HG02678 (cell line): ENCODE results near the gene RILPL2.
"Not testable (repeated sequence)": the region's sequence is repeated elsewhere in the genome, so short reads cannot be mapped to it uniquely, and the experiment has no call there.

Experiments
- ATAC-seq: cut with Tn5 transposase; IDR thresholded peaks from one replicate; pipeline ENCODE4 v1.9.1; 2021; ENCODE audit warnings: mild to moderate bottlenecking, moderate library complexity; ENCODE audit not compliant: unreplicated experiment

RILPL2 gene

DNA sequence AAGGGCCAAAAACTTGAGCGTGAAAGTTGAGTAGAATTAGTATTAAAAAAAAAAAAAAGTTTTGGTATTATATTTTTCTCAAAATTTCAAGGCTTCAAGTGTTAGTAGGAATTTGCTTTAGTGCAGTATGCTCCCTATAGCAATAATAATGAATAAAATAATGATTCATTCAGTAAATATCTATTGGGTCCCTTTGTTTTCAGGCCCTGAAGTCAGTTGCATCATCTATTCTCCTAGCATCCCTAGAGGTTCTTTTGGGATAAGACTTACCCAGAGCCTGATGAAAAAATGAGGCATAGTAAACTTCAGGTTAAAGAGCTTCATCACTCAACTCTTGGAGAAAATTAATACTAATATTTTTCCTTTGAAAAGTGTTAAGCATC lies 51.5 kb downstream of the RILPL2 start:
- ATAC-seq: no peak

DNA sequence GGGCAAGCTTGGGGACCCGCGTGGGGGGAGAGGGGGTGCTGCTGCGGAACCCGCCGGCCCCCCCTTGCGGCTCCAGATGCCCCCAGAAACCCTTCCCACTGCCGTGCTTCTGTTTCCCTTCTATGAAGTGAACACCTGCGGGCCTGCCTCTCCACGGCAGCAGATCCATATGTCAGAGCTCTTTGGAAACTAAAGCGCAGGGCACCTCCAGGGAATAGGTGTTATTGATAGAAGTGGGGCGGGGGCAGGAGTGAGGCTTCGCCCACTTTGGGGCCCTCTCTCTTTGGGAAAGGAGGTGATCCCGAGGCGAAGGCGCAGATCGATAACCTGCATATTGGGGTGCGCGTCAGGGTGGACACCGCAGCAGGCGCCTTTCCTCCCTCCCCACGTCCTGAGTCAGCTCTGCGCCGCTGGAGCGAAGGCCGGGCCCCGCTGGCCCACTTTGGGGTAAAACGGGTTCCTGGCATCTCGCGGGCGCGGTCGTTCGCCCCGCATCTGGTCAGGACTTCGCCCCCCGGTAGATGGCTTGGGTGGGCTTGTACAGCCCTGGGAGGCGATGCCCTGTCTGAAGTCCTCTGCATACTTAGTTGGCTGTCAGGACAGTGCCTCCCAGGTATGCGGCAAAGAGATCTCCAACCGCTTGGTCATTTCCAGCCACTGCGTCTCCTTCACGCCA lies 52.0 kb downstream of the RILPL2 start:
- ATAC-seq: no peak

DNA sequence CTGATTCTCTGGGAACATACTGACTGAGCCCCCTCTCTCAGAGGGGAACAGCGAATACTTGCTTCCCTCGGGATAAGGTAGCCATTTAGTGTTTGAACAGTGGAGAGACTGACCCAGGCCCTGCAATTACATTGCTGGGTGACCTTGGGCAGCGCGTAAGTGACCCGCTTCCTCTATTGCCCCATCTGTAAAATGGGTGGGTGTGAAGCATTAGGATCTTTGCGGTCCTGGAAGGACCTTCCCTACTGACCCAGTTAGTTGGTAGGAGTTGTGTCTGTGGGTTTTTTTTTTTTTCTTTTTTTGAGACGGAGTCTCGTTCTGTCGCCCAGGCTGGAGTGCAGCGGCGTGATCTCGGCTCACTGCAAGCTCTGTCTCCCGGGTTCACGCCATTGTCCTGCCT lies 53.8 kb downstream of the RILPL2 start:
- no peak for ATAC-seq

DNA sequence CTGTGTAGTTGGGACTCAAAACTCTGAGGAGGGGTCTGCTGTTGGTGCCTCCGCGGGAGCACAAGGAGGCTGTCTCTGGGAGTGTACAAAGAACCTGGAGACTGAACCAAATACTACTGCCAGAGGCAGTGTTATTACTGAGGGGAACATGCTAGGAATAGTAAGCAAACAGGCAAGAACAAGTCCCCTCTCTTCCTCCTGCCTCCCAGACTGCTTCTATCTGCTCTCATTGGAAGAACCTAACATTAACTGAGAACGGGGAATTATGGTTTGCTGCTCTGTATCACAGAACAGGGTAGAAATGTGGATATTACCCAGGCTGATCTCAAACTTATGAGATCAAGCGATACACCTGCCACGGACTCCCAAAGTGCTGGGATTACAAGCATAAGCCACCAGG lies 57.1 kb downstream of the RILPL2 start:
- no peak for ATAC-seq

DNA sequence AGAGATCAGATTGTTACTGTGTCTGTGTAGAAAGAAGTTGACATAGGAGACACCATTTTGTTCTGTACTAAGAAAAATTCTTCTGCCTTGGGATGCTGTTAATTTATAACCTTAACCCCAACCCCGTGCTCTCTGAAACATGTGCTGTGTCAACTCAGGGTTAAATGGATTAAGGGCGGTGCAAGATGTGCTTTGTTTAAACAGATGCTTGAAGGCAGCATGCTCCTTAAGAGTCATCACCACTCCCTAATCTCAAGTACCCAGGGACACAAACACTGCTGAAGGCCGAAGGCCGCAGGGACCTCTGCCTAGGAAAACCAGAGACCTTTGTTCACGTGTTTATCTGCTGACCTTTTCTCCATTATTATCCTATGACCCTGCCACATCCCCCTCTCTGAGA lies 64.1 kb downstream of the RILPL2 start:
- not testable (repeated sequence) for ATAC-seq

DNA sequence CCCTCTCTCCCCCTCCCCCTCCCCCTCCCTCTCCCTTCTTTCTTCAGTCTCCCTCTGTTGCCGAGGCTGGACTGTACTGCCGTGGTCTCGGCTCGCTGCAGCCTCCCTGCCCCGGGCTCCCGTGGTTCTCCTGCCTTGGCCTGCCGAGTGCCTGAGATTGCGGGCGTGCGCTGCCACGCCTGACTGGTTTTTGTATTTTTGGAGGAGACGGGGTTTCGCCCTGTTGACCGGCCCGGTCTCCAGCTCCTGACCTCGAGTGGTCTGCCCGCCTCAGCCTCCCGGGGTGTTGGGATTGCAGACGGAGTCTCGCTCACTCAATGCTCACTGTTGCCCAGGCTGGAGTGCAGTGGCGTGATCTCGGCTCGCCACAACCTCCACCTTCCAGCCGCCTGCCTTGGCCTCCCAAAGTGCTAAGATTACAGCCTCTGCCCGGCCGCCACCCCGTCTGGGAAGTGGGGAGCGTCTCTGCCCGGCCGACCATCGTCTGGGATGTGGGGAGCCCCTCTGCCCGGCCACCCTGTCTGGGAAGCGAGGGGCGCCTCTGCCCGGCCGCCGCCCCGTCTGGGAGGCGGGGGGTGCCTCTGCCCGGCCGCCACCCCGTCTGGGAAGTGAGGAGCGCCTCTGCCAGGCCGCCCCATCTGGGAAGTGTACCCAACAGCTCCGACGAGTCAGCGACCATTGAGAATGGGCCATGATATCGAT lies 64.7 kb downstream of the RILPL2 start:
- not testable (repeated sequence) for ATAC-seq

DNA sequence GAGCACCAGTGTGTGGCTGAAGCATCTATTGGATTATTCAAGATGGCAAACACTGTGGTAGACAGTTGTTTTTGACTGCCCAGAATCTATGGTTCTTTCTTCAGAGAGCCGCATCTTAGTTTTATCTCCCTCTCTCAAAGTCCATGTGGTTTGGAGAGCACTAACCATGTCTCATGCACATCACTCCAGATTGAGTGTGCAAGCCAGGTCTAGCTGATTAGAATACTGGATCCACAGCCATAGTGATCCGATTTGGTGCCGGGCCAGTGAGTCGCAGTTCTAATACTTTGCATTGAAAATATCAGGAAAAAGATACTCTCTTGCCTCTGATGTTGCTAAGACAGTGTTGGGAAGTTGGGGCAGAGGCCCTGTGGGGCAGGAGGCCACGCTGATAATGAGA lies 67.3 kb downstream of the RILPL2 start:
- no peak for ATAC-seq

DNA sequence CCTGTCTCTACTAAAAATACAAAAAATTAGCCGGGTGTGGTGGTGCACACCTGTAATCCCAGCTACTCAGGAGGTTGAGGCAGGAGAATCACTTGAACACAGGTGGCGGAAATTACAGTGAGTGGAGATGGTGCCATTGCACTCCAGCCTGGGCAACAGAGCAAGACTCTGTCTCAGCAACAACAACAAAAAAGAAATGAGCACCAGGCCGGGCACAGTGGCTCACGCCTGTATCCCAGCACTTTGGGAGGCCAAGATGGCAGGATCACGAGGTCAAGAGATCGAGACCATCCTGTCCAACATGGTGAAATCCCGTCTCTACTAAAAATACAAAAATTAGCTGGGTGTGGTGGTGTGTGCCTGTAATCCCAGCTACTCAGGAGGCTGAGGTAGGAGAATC lies 68.1 kb downstream of the RILPL2 start:
- not testable (repeated sequence) for ATAC-seq

DNA sequence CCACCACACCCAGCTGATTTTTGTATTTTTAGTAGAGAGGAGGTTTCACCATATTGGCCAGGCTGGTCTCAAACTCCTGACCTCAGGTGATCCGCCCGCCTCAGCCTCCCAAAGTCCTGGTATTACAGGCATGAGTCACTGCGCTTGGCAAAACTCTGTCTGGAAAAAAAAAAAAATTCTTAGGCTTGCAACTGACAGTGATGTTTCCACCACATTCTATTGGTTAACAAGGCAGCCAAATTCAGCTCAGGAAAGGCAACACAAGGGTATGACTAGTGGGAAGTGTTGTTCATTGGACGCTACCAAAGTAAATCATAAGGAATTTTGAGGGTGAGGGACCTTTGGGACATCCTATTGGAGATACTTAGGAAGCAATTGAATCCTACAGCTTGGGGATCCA lies 69.0 kb downstream of the RILPL2 start:
- no peak for ATAC-seq
